ENCODE measurements around the gene TLR10. TPM values are rescaled to one million over a fixed set of nuclear protein-coding genes. Genes with fewer than 3 reads are reported as not detected.
A peak's percentile ranks its signal among the peaks of the same experiment; 100 is the strongest.

The TLR10 gene
- total RNA-seq, 1 donor from 2014 or later = 0.78 TPM

DNA sequence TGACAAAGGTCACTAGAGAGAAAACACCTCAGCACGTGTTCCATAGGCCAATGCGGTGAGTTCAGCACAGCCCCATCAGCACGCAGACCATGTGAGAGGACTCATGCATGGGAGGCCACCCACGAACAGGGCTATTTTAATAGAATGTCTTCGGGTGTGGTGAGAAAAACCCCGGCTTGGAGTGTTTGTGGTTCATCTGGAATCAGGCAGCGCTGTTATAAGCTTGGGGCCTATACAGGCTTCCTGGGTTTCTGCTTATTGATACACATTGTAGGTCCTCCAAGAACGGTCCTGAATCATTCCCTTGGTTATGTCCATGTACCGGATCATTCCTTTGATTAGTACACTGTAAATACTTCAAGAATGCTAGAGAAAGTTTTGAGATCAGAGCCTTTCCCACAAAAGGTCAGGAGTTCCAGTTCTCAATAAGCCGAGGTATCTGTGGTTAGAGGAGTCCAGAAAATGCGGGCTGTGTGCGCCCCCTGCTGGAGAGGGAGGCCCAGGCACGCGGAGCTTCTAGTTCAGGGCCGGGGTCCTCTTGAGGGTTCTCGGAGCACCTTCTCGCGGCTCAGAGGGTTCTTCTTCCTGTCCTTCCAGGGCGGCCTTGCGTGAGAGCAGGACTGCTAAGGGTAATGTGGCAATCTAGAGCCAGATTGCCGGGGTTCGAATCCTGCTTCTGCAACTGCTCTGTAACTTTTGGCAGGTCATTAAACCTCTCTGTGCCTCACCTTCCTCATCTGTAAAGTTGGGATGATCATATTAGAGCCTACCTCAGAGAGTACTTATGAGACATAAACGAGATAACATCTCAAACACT is 51.8 kb downstream of the TLR10 start:
- H3K36me3 ChIP-seq = no peaks in the 10 kb centered on the region
- no peaks in the 10 kb centered on the region for H3K9me3 ChIP-seq
- DNase-seq (peak; percentile 88), ATAC-seq (peak; percentile 85)
- no peak overlapping the region for H3K27ac ChIP-seq
- no peak overlapping the region for H3K4me3 ChIP-seq
- H3K4me1 ChIP-seq = no peaks in the 10 kb centered on the region
- peak; percentile 98 for TF ChIP-seq CTCF (IDR thresholded peaks at IDR 0.05)
- intact Hi-C loops (cut with DNase I) = loop anchor here (5.0 kb wide), 1 partner anchor 559 kb away; no protein-coding TSS in a partner anchor
- no peaks in the 10 kb centered on the region for H3K27me3 ChIP-seq

DNA sequence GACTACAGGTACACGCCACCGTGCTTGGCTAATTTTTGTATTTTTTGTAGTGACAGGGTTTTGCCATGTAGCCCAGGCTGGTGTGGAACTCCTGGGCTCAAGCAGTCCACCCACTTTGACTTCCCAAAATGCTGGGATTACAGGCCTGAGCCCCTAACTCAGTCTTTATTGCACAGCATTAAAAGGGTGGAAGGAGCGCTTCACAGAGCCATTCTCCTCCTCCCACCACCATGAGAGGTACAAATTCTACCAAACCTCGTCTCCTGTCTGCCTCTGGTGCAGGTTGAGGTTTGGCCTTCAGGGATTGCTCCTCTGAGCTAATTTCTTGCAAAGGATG is 52.3 kb downstream of the TLR10 start:
- intact Hi-C loops (cut with DNase I) = loop anchor here (5.0 kb wide), 1 partner anchor 558 kb away; no protein-coding TSS in a partner anchor
- Histone ChIP-seq H3K4me1 (no peaks in the 10 kb centered on the region), H3K4me3 (no peak overlapping the region), H3K27me3 (no peaks in the 10 kb centered on the region), H3K9me3 (no peaks in the 10 kb centered on the region), H3K27ac (no peak overlapping the region), H3K36me3 (no peaks in the 10 kb centered on the region)
- DNase-seq = no peak
- TF ChIP-seq CTCF (IDR thresholded peaks at IDR 0.05) = no peak
- ATAC-seq = no peak

DNA sequence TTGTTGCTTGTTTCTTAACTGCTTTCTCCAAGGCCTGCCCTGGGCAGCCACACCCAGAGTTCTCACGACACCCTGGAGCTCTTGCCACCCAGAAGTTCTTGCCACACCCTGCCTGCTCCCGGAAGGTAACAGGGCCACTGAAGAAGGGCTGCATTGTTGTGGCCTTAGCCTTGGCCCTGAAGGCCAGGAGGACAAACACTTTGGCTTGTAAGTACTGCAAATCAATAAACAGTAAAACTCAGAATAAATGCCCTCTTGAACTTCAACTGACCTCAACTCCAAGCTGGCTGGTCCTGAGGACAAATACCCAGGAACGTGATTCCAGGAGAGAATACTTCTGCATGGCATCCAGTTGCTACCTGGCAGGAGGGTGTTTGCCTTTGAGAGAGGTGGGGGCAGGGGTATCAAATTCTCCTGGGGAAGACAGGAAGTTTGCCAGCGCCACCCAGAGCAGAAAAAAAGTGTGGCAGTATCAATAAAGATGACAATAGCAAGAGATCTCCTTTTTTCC is 54.1 kb downstream of the TLR10 start:
- no peaks in the 10 kb centered on the region for H3K4me1 ChIP-seq
- TF ChIP-seq CTCF (IDR thresholded peaks at IDR 0.05) = no peak
- peak; percentile 75 for DNase-seq
- H3K36me3 ChIP-seq = no peaks in the 10 kb centered on the region
- no peak overlapping the region for H3K4me3 ChIP-seq
- intact Hi-C loops (cut with DNase I) = no loop called here
- no peaks in the 10 kb centered on the region for H3K27me3 ChIP-seq
- no peak overlapping the region for H3K27ac ChIP-seq
- no peaks in the 10 kb centered on the region for H3K9me3 ChIP-seq
- peak; percentile 87 for ATAC-seq

- DNase-seq (no peak), ATAC-seq (no peak)
- intact Hi-C loops (cut with DNase I) = no loop called here
- no peaks in the 10 kb centered on the region for H3K9me3 ChIP-seq
- H3K4me3 ChIP-seq = no peak overlapping the region
- H3K36me3 ChIP-seq = no peaks in the 10 kb centered on the region
- TF ChIP-seq CTCF (IDR thresholded peaks at IDR 0.05) = no peak
- H3K4me1 ChIP-seq = no peaks in the 10 kb centered on the region
- H3K27me3 ChIP-seq = no peaks in the 10 kb centered on the region
- H3K27ac ChIP-seq = no peak overlapping the region
Measured at GRCh38 chr4:38724475-38724808, 58.3 kb downstream of the TLR10 start.

- no peaks in the 10 kb centered on the region for H3K36me3 ChIP-seq
- intact Hi-C loops (cut with DNase I) = no loop called here
- no peak for TF ChIP-seq CTCF (IDR thresholded peaks at IDR 0.05)
- H3K9me3 ChIP-seq = no peaks in the 10 kb centered on the region
- no peak overlapping the region for H3K27ac ChIP-seq
- no peak overlapping the region for H3K4me3 ChIP-seq
- DNase-seq = no peak
- H3K4me1 ChIP-seq = no peaks in the 10 kb centered on the region
- no peaks in the 10 kb centered on the region for H3K27me3 ChIP-seq
- no peak for ATAC-seq
Measured at GRCh38 chr4:38723726-38724474, 58.9 kb downstream of the TLR10 start.
